ENCODE measurements around the gene ALDH1A2.

DNA sequence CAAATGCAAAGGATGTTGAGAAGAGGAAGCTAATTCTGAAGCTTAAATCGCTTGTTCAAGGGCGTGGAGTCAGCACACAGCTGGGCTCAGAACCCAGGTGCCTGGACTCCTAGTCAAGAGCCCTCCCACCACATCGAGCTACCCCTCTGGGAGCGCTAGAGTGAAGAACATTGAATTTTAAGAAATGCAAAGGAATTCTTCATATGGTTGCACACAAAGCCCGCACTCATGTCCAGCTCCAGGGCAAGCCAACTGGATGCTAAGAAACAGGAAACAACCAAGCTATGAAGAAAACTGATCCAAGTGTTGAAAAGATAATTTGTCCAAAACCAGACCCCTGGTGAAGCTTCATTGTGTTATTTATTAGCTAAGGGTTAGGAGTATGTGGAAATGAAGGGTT lies 122.3 kb downstream of the ALDH1A2 start:
- TF ChIP-seq, protein P1, sequence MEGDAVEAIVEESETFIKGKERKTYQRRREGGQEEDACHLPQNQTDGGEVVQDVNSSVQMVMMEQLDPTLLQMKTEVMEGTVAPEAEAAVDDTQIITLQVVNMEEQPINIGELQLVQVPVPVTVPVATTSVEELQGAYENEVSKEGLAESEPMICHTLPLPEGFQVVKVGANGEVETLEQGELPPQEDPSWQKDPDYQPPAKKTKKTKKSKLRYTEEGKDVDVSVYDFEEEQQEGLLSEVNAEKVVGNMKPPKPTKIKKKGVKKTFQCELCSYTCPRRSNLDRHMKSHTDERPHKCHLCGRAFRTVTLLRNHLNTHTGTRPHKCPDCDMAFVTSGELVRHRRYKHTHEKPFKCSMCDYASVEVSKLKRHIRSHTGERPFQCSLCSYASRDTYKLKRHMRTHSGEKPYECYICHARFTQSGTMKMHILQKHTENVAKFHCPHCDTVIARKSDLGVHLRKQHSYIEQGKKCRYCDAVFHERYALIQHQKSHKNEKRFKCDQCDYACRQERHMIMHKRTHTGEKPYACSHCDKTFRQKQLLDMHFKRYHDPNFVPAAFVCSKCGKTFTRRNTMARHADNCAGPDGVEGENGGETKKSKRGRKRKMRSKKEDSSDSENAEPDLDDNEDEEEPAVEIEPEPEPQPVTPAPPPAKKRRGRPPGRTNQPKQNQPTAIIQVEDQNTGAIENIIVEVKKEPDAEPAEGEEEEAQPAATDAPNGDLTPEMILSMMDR (IDR thresholded peaks at IDR 0.05), result no peak
- TF ChIP-seq POLR2AphosphoS5 (IDR thresholded peaks at IDR 0.05; ENCODE audit: low read depth, low read length) (no peak), TCF7L2 (IDR thresholded peaks at IDR 0.05; ENCODE audit: low read depth, low read length) (no peak)
- TF ChIP-seq, protein P2, sequence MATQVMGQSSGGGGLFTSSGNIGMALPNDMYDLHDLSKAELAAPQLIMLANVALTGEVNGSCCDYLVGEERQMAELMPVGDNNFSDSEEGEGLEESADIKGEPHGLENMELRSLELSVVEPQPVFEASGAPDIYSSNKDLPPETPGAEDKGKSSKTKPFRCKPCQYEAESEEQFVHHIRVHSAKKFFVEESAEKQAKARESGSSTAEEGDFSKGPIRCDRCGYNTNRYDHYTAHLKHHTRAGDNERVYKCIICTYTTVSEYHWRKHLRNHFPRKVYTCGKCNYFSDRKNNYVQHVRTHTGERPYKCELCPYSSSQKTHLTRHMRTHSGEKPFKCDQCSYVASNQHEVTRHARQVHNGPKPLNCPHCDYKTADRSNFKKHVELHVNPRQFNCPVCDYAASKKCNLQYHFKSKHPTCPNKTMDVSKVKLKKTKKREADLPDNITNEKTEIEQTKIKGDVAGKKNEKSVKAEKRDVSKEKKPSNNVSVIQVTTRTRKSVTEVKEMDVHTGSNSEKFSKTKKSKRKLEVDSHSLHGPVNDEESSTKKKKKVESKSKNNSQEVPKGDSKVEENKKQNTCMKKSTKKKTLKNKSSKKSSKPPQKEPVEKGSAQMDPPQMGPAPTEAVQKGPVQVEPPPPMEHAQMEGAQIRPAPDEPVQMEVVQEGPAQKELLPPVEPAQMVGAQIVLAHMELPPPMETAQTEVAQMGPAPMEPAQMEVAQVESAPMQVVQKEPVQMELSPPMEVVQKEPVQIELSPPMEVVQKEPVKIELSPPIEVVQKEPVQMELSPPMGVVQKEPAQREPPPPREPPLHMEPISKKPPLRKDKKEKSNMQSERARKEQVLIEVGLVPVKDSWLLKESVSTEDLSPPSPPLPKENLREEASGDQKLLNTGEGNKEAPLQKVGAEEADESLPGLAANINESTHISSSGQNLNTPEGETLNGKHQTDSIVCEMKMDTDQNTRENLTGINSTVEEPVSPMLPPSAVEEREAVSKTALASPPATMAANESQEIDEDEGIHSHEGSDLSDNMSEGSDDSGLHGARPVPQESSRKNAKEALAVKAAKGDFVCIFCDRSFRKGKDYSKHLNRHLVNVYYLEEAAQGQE (IDR thresholded peaks at IDR 0.05; ENCODE audit: insufficient read depth in 1 of 2, low read depth in 2 of 2, low read length in 1 of 2), result no peak

All from Panc1 (cell line).